Retinal pigment epithelial cell (primary cell): ENCODE data around the gene GALNT5.

ENCODE experiments used
- DNase-seq: peaks from one replicate; pipeline ENCODE4 v3.0.0-alpha.2; 2010; ENCODE audit warnings: low read depth
- H3K4me3 ChIP-seq: 2 replicates; pipeline ENCODE4 v1.5.1; 2011; ENCODE audit warnings: mild to moderate bottlenecking, low read length, control low read depth, moderate library complexity
- CTCF ChIP-seq: conservative IDR thresholded peaks from 2 replicates; pipeline ENCODE4 v1.5.1; 2011; ENCODE audit warnings: low read depth, low read length, control low read depth, inconsistent platforms

Gene GALNT5

GRCh38 chr2:157315901-157316300 is 58.4 kb downstream of the GALNT5 start:
- H3K4me3 ChIP-seq: no peak overlapping the region
- TF ChIP-seq CTCF: no peak
- DNase-seq: no peak

DNA sequence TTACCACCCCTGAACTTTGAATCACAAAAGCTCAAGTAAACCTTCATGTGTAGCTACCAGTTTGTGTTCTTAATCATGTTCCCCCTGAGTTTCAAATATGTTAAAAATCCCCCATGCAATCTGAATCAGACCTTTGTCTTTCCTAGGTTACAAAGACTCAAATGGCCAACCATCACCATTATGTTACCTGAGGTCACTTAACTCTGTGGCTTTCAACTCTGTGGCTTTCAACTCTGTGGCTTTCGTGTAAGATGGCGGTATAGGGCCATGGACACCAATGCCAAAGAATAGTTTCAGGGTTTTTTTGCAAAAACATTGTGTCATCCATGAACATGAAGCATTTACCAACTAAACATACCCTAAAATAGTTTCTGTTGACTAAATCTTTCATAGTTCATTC is 61.4 kb downstream of the GALNT5 start:
- H3K4me3 ChIP-seq: no peak overlapping the region
- no peak for TF ChIP-seq CTCF
- DNase-seq: no peak

- no peak for DNase-seq
- H3K4me3 ChIP-seq: no peak overlapping the region
- TF ChIP-seq CTCF: no peak
Observed at GRCh38 chr2:157319795-157320194, 62.3 kb downstream of the GALNT5 start.

DNA sequence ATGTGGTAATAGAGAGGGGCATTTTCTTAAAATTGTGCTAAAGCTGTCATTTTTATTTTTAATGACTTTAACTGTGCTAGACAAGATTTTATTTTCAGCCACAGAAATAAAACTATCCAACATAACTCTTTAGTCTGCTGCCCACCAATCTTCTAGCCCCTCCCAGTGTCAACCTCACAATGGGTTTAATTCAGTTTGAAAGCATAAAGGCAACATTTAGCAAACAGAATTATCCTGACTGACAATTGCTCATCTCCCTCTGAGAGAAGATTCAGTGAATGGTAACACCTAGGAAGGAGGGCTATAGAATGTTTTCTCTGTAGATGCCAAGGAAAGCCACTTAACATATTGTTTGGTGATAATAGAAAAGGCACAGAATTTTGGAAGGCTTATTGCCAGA is 62.9 kb downstream of the GALNT5 start:
- DNase-seq: no peak
- no peak for TF ChIP-seq CTCF
- H3K4me3 ChIP-seq: no peak overlapping the region

- no peak overlapping the region for H3K4me3 ChIP-seq
- DNase-seq: no peak
- no peak for TF ChIP-seq CTCF
Observed at GRCh38 chr2:157321466-157321865, 64.0 kb downstream of the GALNT5 start.

GRCh38 chr2:157322432-157322831 is 64.9 kb downstream of the GALNT5 start:
- no peak for TF ChIP-seq CTCF

GRCh38 chr2:157324331-157324843 is 66.9 kb downstream of the GALNT5 start:
- no peak for DNase-seq
- no peak for TF ChIP-seq CTCF
- H3K4me3 ChIP-seq: no peak overlapping the region

More at GRCh38 chr2:157322432-157322831, 64.9 kb downstream of the GALNT5 start:
- DNase-seq: no peak
- no peak overlapping the region for H3K4me3 ChIP-seq
